Activated T-helper 1 cell treated with anti-CD3 and anti-CD28 coated beads, Interleukin-12 subunit alpha, Interleukin-12 subunit beta, Interleukin-2, Interleukin-4 antibody, amounts not matched to agents 30 ng/mL and 10 ng/mL and 1 ng/mL, durations not matched to agents 14 hours and 24 hours and 36 hours (primary cell): ENCODE data around the gene LYL1. TPM values are rescaled to one million over a fixed set of nuclear protein-coding genes. Genes with fewer than 3 reads are reported as not detected.

Experiments used
- DNase-seq: peaks from one replicate; pipeline ENCODE4 v3.0.0; 2021; ENCODE audit warnings: low spot score
- H3K27ac Mint-ChIP-seq: one replicate; pipeline ENCODE4 v1.8.0; 2021; ENCODE audit warnings: mild to moderate bottlenecking, mixed read lengths
- H3K27me3 Mint-ChIP-seq: one replicate; pipeline ENCODE4 v1.8.0; 2022; ENCODE audit warnings: mild to moderate bottlenecking, moderate library complexity, mixed read lengths; ENCODE audit not compliant: insufficient read depth
- H3K36me3 Mint-ChIP-seq: one replicate; pipeline ENCODE4 v1.8.0; 2021; ENCODE audit warnings: low read depth, mixed read lengths
- H3K4me1 Mint-ChIP-seq: one replicate; pipeline ENCODE4 v1.8.0; 2021; ENCODE audit warnings: low read depth, mixed read lengths
- H3K4me3 Mint-ChIP-seq: one replicate; pipeline ENCODE4 v1.8.0; 2021; ENCODE audit warnings: mild to moderate bottlenecking, moderate library complexity, mixed read lengths
- H3K9me3 Mint-ChIP-seq: one replicate; pipeline ENCODE4 v1.8.0; 2021; ENCODE audit warnings: mixed read lengths
- intact Hi-C: fragments of 100-400 bp; cut with micrococcal nuclease; formaldehyde crosslinking; loops from one replicate; pipeline ENCODE4 v1.15.1; 2024
- total RNA-seq: library from RNA; stranded (reverse); gene quantifications from 2 replicates; pipeline ENCODE4 v1.2.3, GENCODE V29; 2022

The LYL1 gene
- total RNA-seq, 1 donor from 2014 or later, result 2.5 TPM

DNA sequence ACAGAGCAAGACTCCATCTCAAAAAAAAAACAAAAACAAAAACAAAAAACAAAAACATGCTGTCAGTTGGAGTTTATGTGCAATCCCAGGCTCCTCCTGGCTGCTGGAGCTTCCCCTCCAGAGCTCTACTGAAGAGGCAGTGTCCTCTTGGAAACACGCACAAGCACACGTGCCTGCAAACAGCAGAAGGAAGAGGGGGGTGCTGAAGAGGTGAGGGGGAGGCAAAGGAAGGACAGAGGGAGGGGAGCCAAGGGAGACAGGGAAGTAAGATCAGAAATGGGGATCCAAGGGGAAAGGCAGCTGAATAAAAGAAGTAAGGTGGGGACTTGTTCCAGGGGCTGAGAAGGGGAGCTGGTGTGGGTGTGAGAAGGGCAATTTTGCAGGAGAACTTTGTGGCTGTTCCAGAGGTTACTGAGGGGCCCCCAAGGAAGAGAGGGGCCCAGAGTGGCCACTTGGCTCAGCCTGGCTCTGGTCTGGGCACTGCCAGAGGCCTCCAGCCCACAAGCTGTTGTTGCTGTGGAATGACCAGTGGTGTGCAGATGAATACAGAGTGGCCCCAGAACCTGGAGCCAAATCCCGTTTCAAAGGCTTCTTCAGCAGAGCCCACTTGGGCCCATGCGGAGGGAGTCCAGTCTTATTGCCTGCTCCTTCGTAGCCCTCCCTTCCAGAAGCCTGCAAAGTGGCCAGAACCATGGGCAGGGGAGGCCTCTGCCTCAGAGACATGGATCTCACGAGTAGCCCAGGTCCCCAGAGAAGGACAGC, 34.4 kb downstream of the LYL1 start:
- Mint-ChIP-seq H3K36me3 (no peaks in the 10 kb centered on the region), H3K4me3 (no peak overlapping the region), H3K4me1 (no peaks in the 10 kb centered on the region), H3K9me3 (no peaks in the 10 kb centered on the region), H3K27ac (no peak overlapping the region), H3K27me3 (peaks cover 9% of the 10 kb centered on the region)
- no peak for DNase-seq
- intact Hi-C loops, result no loop called here

DNA sequence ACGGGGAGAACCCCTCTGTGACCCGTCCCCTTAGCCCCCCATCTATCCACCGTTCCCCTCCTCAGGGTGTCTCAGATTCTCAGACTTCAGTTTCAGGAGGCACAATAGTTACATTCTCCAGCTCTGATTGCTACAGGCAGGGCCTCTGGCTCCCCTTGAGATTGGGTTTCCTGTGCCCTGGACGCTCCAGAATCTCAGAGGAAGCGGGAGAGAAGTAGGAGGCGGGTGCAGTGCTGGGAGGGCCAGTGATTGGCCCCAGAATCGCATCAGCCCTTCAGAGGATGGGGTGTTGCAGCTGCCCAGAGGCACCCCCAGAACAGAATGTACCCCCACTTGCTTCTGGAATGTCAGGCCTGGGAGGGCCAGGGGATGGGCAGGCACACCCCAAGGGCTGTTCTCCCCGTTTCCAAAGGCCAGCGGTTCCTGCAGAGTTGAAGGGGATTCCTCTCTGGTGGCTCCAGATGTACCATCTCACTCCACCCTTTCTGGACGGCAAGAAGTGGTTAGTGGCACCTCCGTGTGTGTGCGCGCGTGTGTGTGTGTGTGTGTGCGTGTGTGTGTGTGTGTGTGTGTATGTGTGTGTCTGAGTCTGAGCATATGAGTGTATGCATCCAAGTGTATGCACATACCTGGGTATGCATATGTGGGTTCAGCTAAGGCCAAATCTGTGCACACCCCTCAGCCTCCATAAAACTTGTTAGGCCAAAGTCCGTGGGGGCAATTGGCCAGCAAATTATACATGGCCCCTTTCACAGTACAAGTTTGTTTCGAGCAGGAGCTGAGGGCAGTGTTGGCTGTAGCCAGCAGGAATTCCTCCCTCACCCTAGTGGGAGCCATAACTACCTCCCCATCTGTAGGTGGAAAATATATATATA, 35.5 kb downstream of the LYL1 start:
- Mint-ChIP-seq H3K4me3 (no peak overlapping the region), H3K36me3 (no peaks in the 10 kb centered on the region)

DNA sequence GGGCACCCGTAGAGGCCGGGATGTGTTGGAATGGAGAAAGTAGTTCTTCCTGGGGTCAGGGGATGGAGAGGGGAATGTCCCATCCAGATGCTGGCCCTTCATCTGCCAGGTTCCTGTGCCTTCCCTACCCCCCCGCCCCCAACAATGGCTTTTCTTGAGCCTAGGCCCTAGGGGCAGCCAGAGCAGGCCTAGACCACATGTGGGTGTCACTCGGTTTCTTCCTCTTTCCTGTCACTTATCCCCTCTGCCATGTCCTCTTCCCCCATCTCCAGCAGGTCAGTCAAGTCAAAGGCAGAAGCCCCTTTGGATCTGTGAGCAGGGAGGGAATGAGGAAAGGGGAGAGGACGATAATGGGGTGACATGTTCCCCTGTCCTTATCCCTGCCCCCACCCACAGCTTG, 36.4 kb downstream of the LYL1 start:
- no peaks in the 10 kb centered on the region for H3K9me3 Mint-ChIP-seq
- H3K27ac Mint-ChIP-seq, result no peak overlapping the region
- intact Hi-C loops, result no loop called here
- H3K4me1 Mint-ChIP-seq, result peaks cover 4% of the 10 kb centered on the region
- peaks cover 17% of the 10 kb centered on the region for H3K27me3 Mint-ChIP-seq
- H3K36me3 Mint-ChIP-seq, result no peaks in the 10 kb centered on the region
- no peak for DNase-seq
- no peak overlapping the region for H3K4me3 Mint-ChIP-seq

More for the DNA sequence above, 35.5 kb downstream of the LYL1 start:
- DNase-seq, result no peak
- Mint-ChIP-seq H3K27ac (no peak overlapping the region), H3K9me3 (no peaks in the 10 kb centered on the region), H3K27me3 (peaks cover 14% of the 10 kb centered on the region), H3K4me1 (no peaks in the 10 kb centered on the region)
- intact Hi-C loops, result no loop called here

DNA sequence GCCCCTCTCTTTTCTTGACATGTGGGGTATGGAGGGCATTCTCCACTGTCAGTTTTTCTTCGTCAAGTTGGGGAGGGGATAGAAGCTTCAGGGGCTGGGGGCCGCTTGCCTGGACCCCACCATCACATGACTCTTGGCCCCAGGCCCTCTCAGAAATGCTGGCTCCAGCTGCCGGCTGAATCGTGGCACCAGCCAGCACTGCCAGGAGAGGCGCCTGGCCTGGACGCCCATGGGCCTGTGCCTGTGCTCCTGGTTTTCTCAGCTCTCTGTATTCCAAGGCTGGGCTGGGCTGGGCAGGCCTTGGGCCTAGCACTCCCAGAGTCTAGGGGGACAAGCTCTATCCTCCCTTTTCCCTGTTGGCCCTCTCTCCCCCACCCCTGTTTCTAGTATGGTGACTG, 38.6 kb downstream of the LYL1 start:
- H3K27ac Mint-ChIP-seq, result no peak overlapping the region
- no peaks in the 10 kb centered on the region for H3K9me3 Mint-ChIP-seq
- intact Hi-C loops, result no loop called here
- peaks cover 6% of the 10 kb centered on the region for H3K4me1 Mint-ChIP-seq
- no peak overlapping the region for H3K4me3 Mint-ChIP-seq
- no peak for DNase-seq
- H3K27me3 Mint-ChIP-seq, result peaks cover 22% of the 10 kb centered on the region
- no peaks in the 10 kb centered on the region for H3K36me3 Mint-ChIP-seq

DNA sequence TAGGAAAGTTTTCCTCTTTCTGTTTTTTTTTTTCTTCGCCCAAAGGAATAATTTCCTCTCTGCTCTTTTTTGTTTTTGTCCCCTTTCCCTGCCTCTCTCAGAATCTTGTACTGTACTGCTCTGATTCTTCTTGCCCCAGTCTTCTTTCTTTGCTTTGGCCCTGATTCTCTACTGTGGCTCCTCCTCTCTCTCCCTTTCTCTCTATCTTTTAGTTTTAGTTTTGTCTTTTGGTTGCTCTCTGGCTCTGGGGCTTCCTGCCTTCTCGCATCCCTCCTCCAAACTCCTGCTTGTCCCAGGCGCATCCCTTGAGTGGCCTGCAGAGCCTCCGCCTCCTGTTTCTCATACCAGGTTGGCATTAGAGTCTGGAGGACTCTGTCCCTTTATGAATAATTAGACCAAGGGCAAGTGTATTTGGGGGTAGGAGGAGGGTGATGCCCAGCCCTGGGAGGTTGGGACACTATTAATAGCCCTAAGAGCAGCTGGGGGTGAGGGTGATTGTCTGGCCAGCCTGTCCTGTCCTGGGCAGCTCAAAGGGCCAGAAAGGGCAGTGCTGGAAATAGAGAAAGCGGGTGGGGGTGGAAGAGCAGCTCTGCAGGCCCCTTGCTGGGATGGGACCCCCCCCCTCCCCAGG, 39.1 kb downstream of the LYL1 start:
- no peaks in the 10 kb centered on the region for H3K9me3 Mint-ChIP-seq
- H3K27me3 Mint-ChIP-seq, result peaks cover 22% of the 10 kb centered on the region
- peaks cover 6% of the 10 kb centered on the region for H3K4me1 Mint-ChIP-seq
- no peak overlapping the region for H3K27ac Mint-ChIP-seq
- intact Hi-C loops, result no loop called here
- no peaks in the 10 kb centered on the region for H3K36me3 Mint-ChIP-seq
- H3K4me3 Mint-ChIP-seq, result no peak overlapping the region
- no peak for DNase-seq

DNA sequence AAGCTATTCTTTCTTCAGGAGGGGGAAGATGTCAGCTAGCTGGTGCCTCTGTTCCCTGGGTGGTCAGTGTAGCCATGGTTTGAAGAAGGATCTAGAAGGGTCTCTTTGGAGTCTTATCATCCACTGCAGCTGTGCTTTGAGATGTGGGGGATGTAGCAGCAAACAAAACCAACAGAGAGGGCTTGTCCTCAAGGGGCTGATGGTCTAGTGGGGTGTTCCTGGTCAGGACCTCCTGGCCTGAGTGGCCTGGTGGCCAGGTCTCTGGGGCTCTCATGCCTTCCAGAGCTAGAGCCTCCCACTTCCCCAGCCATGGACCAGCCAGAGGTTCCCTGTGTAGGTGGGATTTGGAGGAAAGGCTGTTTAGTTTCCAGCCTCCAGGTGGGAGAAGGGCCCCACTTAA, 40.3 kb downstream of the LYL1 start:
- no peaks in the 10 kb centered on the region for H3K36me3 Mint-ChIP-seq
- H3K4me3 Mint-ChIP-seq, result no peak overlapping the region
- intact Hi-C loops, result no loop called here
- H3K27me3 Mint-ChIP-seq, result peaks cover 22% of the 10 kb centered on the region
- no peak for DNase-seq
- peaks cover 6% of the 10 kb centered on the region for H3K4me1 Mint-ChIP-seq
- H3K27ac Mint-ChIP-seq, result no peak overlapping the region
- H3K9me3 Mint-ChIP-seq, result no peaks in the 10 kb centered on the region

DNA sequence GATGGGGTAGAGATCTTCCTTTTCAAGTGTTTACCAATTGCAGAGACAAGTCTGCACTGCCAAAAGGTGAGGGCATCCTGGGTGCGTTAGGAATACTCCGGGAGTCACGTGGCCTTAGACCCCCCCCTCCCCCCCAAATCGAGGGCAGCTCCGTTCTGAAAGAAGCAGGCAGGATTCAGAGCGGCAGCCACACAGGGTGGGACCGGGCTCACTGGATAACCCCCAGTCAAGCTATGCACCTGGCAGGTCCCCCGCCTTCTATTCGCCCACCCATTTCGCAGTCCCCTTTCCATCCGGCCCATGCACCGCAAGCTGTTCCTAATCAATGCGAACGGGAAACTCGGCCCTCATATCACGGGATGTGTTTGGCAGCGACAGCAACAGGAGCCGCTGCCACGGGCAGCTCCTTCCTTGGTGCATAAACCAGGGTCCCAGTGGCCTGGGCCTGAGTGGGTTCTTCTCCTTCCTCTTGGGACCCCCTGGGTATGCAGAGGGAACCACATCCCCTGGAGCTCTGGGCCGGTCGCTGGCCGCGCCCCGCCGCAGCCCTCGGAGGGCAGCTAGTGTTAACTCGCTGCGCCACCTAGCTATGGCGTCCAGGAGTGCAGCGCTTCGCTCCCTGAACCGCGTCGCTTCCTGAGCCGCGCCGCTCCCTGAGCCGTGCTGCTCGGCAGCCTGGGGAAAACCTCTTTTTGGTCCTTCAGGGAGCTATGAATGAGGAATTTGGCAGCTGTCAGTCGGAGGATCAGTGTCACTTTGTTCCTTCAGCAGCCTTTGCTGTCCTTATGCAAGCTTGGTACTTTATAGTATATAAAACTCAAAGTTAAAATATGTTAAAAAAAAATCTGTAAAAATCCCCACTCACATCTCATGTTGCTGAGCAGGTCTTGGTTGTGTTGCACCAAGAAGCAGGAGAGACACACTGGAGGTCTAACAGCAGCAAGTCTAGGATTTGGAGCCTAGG, 41.4 kb downstream of the LYL1 start:
- Mint-ChIP-seq H3K4me1 (peaks cover 6% of the 10 kb centered on the region), H3K36me3 (no peaks in the 10 kb centered on the region), H3K27ac (no peak overlapping the region), H3K4me3 (peak overlapping the region; percentile 62), H3K27me3 (peaks cover 25% of the 10 kb centered on the region), H3K9me3 (no peaks in the 10 kb centered on the region)
- peak; percentile 68 for DNase-seq
- intact Hi-C loops, result loop anchor here (1.0 to 2.0 kb wide), 5 partner anchors 28 to 96 kb away; no protein-coding TSS in a partner anchor

DNA sequence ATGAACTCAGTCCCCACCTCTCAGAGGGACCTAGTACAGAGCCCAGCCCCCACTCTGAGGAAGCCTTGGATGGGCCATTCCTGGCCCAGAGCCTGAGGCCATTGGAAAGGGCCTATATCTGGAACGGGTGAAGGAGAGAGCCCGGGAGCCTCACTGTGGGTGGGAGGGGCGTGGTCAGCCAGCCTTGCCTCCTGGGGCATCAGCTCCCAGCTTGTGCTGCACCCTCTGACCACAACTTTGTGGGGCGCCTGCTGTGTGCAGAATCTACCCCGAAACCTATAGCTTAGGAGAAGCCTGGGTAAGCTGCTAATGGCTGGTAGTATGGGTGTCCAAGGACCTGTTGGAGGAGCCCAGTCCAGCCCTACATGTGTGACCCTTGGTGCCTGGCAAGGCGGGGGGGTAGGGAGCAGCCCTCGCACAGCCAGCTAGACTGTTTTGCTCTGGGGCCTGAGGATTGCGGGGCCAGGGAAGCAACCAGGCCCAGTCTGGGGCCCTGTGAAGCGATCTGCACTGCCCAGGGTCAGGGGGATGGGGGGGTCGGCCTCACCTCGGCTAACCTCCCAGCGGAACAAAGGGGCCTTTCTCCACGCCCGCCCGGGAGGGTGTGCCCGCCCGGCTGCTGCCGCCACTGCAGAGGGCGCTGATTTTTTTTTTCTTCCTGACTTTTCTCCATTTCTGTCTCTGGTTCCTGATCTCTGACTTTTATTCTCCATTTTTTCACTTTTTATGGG, 42.3 kb downstream of the LYL1 start:
- Mint-ChIP-seq H3K27ac (no peak overlapping the region), H3K36me3 (no peaks in the 10 kb centered on the region), H3K4me3 (no peak overlapping the region), H3K9me3 (no peaks in the 10 kb centered on the region), H3K4me1 (peaks cover 6% of the 10 kb centered on the region), H3K27me3 (peaks cover 27% of the 10 kb centered on the region)
- intact Hi-C loops, result loop anchor here (2.0 kb wide), 1 partner anchor 28 kb away; no protein-coding TSS in a partner anchor
- no peak for DNase-seq

DNA sequence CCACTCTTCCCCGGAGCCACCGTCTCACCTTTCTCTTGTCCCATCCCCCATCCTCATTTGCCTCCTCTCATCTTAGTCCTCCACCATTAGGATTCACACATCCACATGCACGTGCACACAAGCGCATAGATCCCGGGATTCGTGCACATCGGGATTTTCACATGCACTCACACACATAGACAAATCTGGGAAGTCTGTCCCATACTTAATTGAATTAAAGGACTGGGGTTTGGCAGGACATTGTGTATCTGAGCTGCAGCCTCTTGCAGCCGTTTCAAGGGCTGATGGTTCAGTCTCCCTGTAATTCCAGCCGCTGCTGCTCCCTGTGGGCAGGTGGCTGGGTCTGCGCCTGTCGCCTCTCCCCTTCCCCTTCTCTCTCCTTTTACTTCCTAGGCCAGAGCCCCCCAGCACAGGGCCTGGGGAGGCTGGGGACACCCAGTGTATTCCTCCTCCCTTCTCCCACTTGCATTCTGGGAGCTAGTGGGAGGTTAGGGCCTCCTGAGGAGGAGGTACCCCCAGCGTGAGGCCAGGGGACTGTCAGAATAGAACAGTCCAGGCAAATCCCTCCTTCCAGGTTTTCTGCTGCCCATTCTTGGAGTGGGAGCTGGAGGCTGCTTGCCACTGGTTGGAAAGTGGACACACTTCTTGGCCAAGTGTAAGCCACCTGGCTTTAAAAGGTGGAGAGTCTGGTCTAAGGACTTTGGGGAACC, 43.6 kb downstream of the LYL1 start:
- Mint-ChIP-seq H3K4me3 (no peak overlapping the region), H3K36me3 (no peaks in the 10 kb centered on the region), H3K4me1 (peaks cover 6% of the 10 kb centered on the region), H3K9me3 (no peaks in the 10 kb centered on the region), H3K27ac (no peak overlapping the region), H3K27me3 (peaks cover 26% of the 10 kb centered on the region)
- no peak for DNase-seq
- intact Hi-C loops, result no loop called here

DNA sequence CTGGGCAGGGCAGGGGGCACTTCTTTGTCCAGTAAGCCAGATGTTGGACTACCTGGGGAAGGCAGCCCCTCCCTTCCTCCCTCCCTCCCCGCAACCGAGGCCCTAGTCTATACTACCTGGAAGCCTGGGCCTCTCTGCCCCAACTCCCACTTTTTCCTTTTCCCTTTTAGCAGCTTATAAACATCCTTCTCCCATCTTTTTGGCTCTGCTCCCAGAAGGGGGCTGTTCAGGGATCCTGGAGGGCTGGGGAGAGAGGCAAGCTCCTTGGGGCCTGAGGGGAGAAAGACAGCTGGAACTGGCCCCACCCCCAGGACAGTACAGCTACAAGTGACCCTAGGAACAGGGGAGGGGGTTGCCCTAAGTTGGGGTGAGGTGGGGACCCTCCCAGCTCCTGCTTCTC, 44.9 kb downstream of the LYL1 start:
- DNase-seq, result no peak
- no peaks in the 10 kb centered on the region for H3K36me3 Mint-ChIP-seq
- H3K27ac Mint-ChIP-seq, result no peak overlapping the region
- peaks cover 6% of the 10 kb centered on the region for H3K4me1 Mint-ChIP-seq
- intact Hi-C loops, result no loop called here
- H3K4me3 Mint-ChIP-seq, result no peak overlapping the region
- H3K9me3 Mint-ChIP-seq, result no peaks in the 10 kb centered on the region
- H3K27me3 Mint-ChIP-seq, result peaks cover 17% of the 10 kb centered on the region

DNA sequence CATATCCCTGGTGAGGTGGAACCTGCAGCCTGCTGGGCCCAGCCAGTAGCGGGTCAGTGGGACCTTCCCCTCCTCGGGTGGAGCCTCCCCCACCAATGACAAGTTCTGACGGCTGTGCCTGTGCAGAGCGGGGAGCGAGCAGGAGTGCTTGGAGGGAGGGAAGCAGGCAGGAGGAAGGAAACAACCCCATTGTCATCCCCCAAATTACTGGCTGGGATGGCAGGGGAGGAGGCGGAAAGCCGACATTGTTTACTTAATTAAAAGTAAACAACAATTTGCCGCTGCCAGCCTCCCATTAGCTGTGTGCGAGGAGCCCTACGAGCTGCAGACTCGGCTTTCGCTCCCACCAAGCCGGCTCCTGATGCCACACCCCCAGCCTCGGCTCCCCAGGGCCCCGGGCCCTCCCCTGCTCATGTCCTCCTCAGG, 45.5 kb downstream of the LYL1 start:
- H3K4me3 Mint-ChIP-seq, result no peak overlapping the region
- H3K27me3 Mint-ChIP-seq, result peaks cover 21% of the 10 kb centered on the region

More for the DNA sequence above, 45.5 kb downstream of the LYL1 start:
- Mint-ChIP-seq H3K36me3 (no peaks in the 10 kb centered on the region), H3K9me3 (no peaks in the 10 kb centered on the region), H3K27ac (no peak overlapping the region), H3K4me1 (peaks cover 6% of the 10 kb centered on the region)
- no peak for DNase-seq
- intact Hi-C loops, result no loop called here
